GM23338 (cell line): ENCODE measurements around the gene DESI1. TPM values are rescaled to one million over a fixed set of nuclear protein-coding genes. Genes with fewer than 3 reads are reported as not detected.

ENCODE experiments used
- ATAC-seq: fragments of 200-7000 bp; cut with Tn5 transposase; 3 replicates; pipeline ENCODE4 v1.9.1; 2020
- DNase-seq: peaks from one replicate; pipeline ENCODE4 v3.0.0-alpha.2; 2015; ENCODE audit warnings: low spot score
- H2AFZ ChIP-seq: fragments of 200-600 bp; sonication (generic); 2 replicates; pipeline ENCODE4 v1.8.0; 2016; ENCODE audit warnings: antibody characterized with exemption, mild to moderate bottlenecking, moderate library complexity
- H3F3A ChIP-seq: fragments of 200-600 bp; sonication (generic); replicated peaks from 2 replicates; pipeline ENCODE4 v1.8.0; 2017; ENCODE audit warnings: antibody characterized with exemption, mixed run types, low read depth
- H3K27ac ChIP-seq: fragments of 200-600 bp; sonication (generic); 2 replicates; pipeline ENCODE4 v1.6.1; 2016; ENCODE audit warnings: low read depth
- H3K27me3 ChIP-seq: fragments of 200-600 bp; sonication (generic); 2 replicates; pipeline ENCODE4 v1.8.0; 2016; ENCODE audit warnings: mild to moderate bottlenecking, mixed run types, moderate library complexity; ENCODE audit not compliant: insufficient read depth
- H3K36me3 ChIP-seq: fragments of 200-600 bp; sonication (generic); 2 replicates; pipeline ENCODE4 v1.8.0; 2016; ENCODE audit warnings: mild to moderate bottlenecking; ENCODE audit not compliant: insufficient read depth
- H3K4me1 ChIP-seq: fragments of 200-600 bp; sonication (generic); 2 replicates; pipeline ENCODE4 v1.8.0; 2016; ENCODE audit warnings: mild to moderate bottlenecking, moderate library complexity; ENCODE audit not compliant: insufficient read depth
- H3K4me2 ChIP-seq: fragments of 200-600 bp; sonication (generic); 2 replicates; pipeline ENCODE4 v1.7.1; 2017; ENCODE audit warnings: mixed run types
- H3K4me3 ChIP-seq: fragments of 200-600 bp; sonication (generic); 2 replicates; pipeline ENCODE4 v1.6.1; 2016; ENCODE audit warnings: mixed run types
- H3K79me2 ChIP-seq: fragments of 200-600 bp; sonication (generic); replicated peaks from 2 replicates; pipeline ENCODE4 v1.8.0; 2017; ENCODE audit warnings: mild to moderate bottlenecking; ENCODE audit not compliant: insufficient read depth
- H3K9me2 ChIP-seq: fragments of 200-600 bp; sonication (generic); 2 replicates; pipeline ENCODE4 v1.8.0; 2017; ENCODE audit not compliant: insufficient read depth
- H4K20me1 ChIP-seq: fragments of 200-600 bp; sonication (generic); replicated peaks from 2 replicates; pipeline ENCODE4 v1.8.0; 2017; ENCODE audit warnings: mild to moderate bottlenecking; ENCODE audit not compliant: insufficient read depth
- H3K27ac Mint-ChIP-seq: 2 replicates; pipeline ENCODE4 v1.8.0; 2020; ENCODE audit warnings: inconsistent platforms, mild to moderate bottlenecking, moderate library complexity, mixed read lengths
- H3K27me3 Mint-ChIP-seq: 3 replicates; pipeline ENCODE4 v1.8.0; 2022; ENCODE audit warnings: low read depth, mild to moderate bottlenecking, moderate library complexity, mixed read lengths, inconsistent platforms; ENCODE audit not compliant: insufficient read depth, poor library complexity
- H3K36me3 Mint-ChIP-seq: 3 replicates; pipeline ENCODE4 v1.8.0; 2021; ENCODE audit warnings: low read depth, mild to moderate bottlenecking, inconsistent platforms, moderate library complexity, mixed read lengths
- H3K4me1 Mint-ChIP-seq: 3 replicates; pipeline ENCODE4 v1.8.0; 2020; ENCODE audit warnings: mild to moderate bottlenecking, inconsistent platforms, mixed read lengths
- H3K4me3 Mint-ChIP-seq: 3 replicates; pipeline ENCODE4 v1.8.0; 2021; ENCODE audit warnings: moderate library complexity, mild to moderate bottlenecking, inconsistent platforms, mixed read lengths
- H3K9me3 Mint-ChIP-seq: 3 replicates; pipeline ENCODE4 v1.8.0; 2020; ENCODE audit warnings: moderate library complexity, mild to moderate bottlenecking, inconsistent platforms, mixed read lengths
- CREB1 ChIP-seq: fragments of 250-450 bp; sonication (Bioruptor Pico); IDR thresholded peaks from 2 replicates; pipeline ENCODE4 v1.5.0; 2020; ENCODE audit warnings: low read depth, mild to moderate bottlenecking, moderate library complexity
- NANOG ChIP-seq: IDR thresholded peaks from 2 replicates; pipeline ENCODE4 v1.6.1; 2016; ENCODE audit warnings: antibody characterized with exemption, borderline replicate concordance
- POLR2AphosphoS5 ChIP-seq: IDR thresholded peaks from 2 replicates; pipeline ENCODE4 v1.6.1; 2016; ENCODE audit warnings: antibody characterized with exemption, low read depth
- REST ChIP-seq: IDR thresholded peaks from one replicate; pipeline ENCODE4 v1.6.1; 2018; ENCODE audit warnings: antibody characterized with exemption; ENCODE audit not compliant: unreplicated experiment
- STAT1 ChIP-seq: IDR thresholded peaks from one replicate; pipeline ENCODE4 v1.6.1; 2016; ENCODE audit warnings: antibody characterized with exemption; ENCODE audit not compliant: unreplicated experiment
- ZNF331 ChIP-seq: fragments of 250-450 bp; sonication (Bioruptor Pico); IDR thresholded peaks from 2 replicates; pipeline ENCODE4 v1.5.0; 2020; ENCODE audit warnings: low read depth, mild to moderate bottlenecking, moderate library complexity
- polyA plus RNA-seq: library from polyadenylated mRNA; unstranded; fragments of >200 nt; fragmentation: Nextera tagmentation; extraction: Ambion mirVana; gene quantifications from 2 replicates; pipeline ENCODE4 v1.2.1, GENCODE V29; 2016
- total RNA-seq: library from RNA; depleted of rRNA; stranded (reverse); fragments of >200 nt; shearing (Covaris generic); gene quantifications from 2 replicates; pipeline ENCODE4 v1.2.3, GENCODE V29; 2014
- TF ChIP-seq, protein P1 (sequence below), 2 experiments: fragments of 200-600 bp in 1 of 2; sonication (generic) in 1 of 2; conservative IDR thresholded peaks; 2 replicates each; pipeline versions ENCODE4 v1.5.1 to v1.6.1; 2016 to 2017; ENCODE audit warnings: antibody characterized with exemption in 2 of 2, low read depth in 2 of 2, mild to moderate bottlenecking in 2 of 2, moderate library complexity in 1 of 2
- TF ChIP-seq, protein P2 (sequence below): fragments of 250-450 bp; sonication (Bioruptor Pico); IDR thresholded peaks from 2 replicates; pipeline ENCODE4 v1.5.0; 2020; ENCODE audit warnings: mild to moderate bottlenecking, moderate library complexity
- TF ChIP-seq, protein P3 (sequence below): IDR thresholded peaks from 2 replicates; pipeline ENCODE4 v1.6.1; 2016; ENCODE audit warnings: antibody characterized with exemption

Gene DESI1
- total and polyA plus RNA-seq, 2 experiments from 2014 or later, result 33.7 to 53.8 TPM

GRCh38 chr22:41659941-41660340, 39.1 kb upstream of the DESI1 start (continued):
- TF ChIP-seq, protein P1, sequence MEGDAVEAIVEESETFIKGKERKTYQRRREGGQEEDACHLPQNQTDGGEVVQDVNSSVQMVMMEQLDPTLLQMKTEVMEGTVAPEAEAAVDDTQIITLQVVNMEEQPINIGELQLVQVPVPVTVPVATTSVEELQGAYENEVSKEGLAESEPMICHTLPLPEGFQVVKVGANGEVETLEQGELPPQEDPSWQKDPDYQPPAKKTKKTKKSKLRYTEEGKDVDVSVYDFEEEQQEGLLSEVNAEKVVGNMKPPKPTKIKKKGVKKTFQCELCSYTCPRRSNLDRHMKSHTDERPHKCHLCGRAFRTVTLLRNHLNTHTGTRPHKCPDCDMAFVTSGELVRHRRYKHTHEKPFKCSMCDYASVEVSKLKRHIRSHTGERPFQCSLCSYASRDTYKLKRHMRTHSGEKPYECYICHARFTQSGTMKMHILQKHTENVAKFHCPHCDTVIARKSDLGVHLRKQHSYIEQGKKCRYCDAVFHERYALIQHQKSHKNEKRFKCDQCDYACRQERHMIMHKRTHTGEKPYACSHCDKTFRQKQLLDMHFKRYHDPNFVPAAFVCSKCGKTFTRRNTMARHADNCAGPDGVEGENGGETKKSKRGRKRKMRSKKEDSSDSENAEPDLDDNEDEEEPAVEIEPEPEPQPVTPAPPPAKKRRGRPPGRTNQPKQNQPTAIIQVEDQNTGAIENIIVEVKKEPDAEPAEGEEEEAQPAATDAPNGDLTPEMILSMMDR (conservative IDR thresholded peaks at IDR 0.05; ENCODE audit: low read depth in 2 of 2), result no peak
- no peak for TF ChIP-seq STAT1
- TF ChIP-seq ZNF331 (CRISPR knock-in tag), result no peak
- no peak for TF ChIP-seq NANOG

DNA sequence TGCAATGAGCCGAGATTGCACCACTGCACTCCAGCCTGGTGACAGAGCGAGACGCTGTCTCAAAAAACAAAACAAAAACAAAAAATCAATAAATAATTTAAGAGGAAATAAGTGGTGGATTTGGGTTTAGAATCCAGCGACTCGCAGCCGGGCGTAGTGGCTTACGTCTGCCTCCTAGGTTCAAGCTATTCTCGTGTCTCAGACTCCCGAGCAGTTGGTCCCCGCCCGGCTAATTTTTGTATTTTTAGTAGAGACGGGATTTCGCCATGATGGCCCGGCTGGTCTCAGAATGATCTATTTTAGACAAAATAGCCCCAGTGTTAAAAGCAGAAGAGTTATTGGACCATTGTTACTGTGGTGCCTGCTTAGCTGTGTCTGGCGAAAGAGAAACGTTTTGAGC, 38.0 kb upstream of the DESI1 start:
- TF ChIP-seq ZNF331 (CRISPR knock-in tag) (no peak), REST (no peak), STAT1 (no peak), CREB1 (CRISPR knock-in tag) (no peak), POLR2AphosphoS5 (no peak)
- TF ChIP-seq, protein P2, sequence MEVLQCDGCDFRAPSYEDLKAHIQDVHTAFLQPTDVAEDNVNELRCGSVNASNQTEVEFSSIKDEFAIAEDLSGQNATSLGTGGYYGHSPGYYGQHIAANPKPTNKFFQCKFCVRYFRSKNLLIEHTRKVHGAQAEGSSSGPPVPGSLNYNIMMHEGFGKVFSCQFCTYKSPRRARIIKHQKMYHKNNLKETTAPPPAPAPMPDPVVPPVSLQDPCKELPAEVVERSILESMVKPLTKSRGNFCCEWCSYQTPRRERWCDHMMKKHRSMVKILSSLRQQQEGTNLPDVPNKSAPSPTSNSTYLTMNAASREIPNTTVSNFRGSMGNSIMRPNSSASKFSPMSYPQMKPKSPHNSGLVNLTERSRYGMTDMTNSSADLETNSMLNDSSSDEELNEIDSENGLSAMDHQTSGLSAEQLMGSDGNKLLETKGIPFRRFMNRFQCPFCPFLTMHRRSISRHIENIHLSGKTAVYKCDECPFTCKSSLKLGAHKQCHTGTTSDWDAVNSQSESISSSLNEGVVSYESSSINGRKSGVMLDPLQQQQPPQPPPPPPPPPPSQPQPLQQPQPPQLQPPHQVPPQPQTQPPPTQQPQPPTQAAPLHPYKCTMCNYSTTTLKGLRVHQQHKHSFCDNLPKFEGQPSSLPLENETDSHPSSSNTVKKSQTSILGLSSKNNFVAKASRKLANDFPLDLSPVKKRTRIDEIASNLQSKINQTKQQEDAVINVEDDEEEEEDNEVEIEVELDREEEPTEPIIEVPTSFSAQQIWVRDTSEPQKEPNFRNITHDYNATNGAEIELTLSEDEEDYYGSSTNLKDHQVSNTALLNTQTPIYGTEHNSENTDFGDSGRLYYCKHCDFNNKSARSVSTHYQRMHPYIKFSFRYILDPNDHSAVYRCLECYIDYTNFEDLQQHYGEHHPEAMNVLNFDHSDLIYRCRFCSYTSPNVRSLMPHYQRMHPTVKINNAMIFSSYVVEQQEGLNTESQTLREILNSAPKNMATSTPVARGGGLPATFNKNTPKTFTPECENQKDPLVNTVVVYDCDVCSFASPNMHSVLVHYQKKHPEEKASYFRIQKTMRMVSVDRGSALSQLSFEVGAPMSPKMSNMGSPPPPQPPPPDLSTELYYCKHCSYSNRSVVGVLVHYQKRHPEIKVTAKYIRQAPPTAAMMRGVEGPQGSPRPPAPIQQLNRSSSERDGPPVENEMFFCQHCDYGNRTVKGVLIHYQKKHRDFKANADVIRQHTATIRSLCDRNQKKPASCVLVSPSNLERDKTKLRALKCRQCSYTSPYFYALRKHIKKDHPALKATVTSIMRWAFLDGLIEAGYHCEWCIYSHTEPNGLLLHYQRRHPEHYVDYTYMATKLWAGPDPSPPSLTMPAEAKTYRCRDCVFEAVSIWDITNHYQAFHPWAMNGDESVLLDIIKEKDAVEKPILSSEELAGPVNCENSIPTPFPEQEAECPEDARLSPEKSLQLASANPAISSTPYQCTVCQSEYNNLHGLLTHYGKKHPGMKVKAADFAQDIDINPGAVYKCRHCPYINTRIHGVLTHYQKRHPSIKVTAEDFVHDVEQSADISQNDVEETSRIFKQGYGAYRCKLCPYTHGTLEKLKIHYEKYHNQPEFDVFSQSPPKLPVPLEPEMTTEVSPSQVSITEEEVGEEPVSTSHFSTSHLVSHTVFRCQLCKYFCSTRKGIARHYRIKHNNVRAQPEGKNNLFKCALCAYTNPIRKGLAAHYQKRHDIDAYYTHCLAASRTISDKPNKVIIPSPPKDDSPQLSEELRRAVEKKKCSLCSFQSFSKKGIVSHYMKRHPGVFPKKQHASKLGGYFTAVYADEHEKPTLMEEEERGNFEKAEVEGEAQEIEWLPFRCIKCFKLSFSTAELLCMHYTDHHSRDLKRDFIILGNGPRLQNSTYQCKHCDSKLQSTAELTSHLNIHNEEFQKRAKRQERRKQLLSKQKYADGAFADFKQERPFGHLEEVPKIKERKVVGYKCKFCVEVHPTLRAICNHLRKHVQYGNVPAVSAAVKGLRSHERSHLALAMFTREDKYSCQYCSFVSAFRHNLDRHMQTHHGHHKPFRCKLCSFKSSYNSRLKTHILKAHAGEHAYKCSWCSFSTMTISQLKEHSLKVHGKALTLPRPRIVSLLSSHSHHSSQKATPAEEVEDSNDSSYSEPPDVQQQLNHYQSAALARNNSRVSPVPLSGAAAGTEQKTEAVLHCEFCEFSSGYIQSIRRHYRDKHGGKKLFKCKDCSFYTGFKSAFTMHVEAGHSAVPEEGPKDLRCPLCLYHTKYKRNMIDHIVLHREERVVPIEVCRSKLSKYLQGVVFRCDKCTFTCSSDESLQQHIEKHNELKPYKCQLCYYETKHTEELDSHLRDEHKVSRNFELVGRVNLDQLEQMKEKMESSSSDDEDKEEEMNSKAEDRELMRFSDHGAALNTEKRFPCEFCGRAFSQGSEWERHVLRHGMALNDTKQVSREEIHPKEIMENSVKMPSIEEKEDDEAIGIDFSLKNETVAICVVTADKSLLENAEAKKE (CRISPR knock-in tag), result no peak
- TF ChIP-seq, protein P1 (conservative IDR thresholded peaks at IDR 0.05; ENCODE audit: low read depth in 2 of 2), result no peak
- TF ChIP-seq, protein P3, sequence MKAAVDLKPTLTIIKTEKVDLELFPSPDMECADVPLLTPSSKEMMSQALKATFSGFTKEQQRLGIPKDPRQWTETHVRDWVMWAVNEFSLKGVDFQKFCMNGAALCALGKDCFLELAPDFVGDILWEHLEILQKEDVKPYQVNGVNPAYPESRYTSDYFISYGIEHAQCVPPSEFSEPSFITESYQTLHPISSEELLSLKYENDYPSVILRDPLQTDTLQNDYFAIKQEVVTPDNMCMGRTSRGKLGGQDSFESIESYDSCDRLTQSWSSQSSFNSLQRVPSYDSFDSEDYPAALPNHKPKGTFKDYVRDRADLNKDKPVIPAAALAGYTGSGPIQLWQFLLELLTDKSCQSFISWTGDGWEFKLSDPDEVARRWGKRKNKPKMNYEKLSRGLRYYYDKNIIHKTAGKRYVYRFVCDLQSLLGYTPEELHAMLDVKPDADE, result no peak
- H3K4me1 Mint-ChIP-seq, result no peaks in the 10 kb centered on the region
- DNase-seq (no peak), ATAC-seq (no peak)
- H3K4me2 ChIP-seq, result no peak overlapping the region
- no peaks in the 10 kb centered on the region for H3K27me3 ChIP-seq
- no peak overlapping the region for H2AFZ ChIP-seq
- H3F3A ChIP-seq, result peaks cover 34% of the 10 kb centered on the region
- peaks cover 7% of the 10 kb centered on the region for H4K20me1 ChIP-seq
- peaks cover 2% of the 10 kb centered on the region for H3K27me3 Mint-ChIP-seq
- peaks cover 78% of the 10 kb centered on the region for H3K36me3 ChIP-seq
- H3K9me2 ChIP-seq, result no peaks in the 10 kb centered on the region
- H3K4me3 Mint-ChIP-seq, result no peak overlapping the region
- H3K27ac Mint-ChIP-seq, result no peak overlapping the region
- H3K4me3 ChIP-seq, result no peak overlapping the region
- H3K79me2 ChIP-seq, result peaks cover 17% of the 10 kb centered on the region
- H3K36me3 Mint-ChIP-seq, result peaks cover 96% of the 10 kb centered on the region
- H3K27ac ChIP-seq, result no peak overlapping the region
- no peaks in the 10 kb centered on the region for H3K4me1 ChIP-seq
- H3K9me3 Mint-ChIP-seq, result no peaks in the 10 kb centered on the region
